Occipital lobe (tissue), 2 donors: Measurements from ENCODE around the gene FRYL. TPM values are rescaled to one million over a fixed set of nuclear protein-coding genes. Genes with fewer than 3 reads are reported as not detected.

Source experiments
- small RNA-seq: library from RNA; depleted of rRNA; stranded (forward); fragments of <200 nt; gene quantifications from one replicate; pipeline ENCODE3, GENCODE V24; 2014
- total RNA-seq: library from RNA; depleted of rRNA; stranded (reverse); fragments of >200 nt; gene quantifications from one replicate; pipeline ENCODE4 v1.2.3, GENCODE V29; 2014

FRYL gene
- total RNA-seq, 1 donor from 2014 or later = 94.1 TPM

Small RNAs within 50 kb of the gene (small RNA-seq; reads per million reads assigned to genes)
- gene RNU5E-3P = 2.3 reads per million, percentile 85 among the genes with 10 or more reads in this experiment

Other genes with a start within 250 kb of the FRYL start
- 144 TPM for gene OCIAD1, start 50.8 kb upstream of the FRYL start, total RNA-seq
- 27.6 TPM for gene OCIAD2, start 126.5 kb upstream of the FRYL start, total RNA-seq
- gene CWH43, start 206.0 kb upstream of the FRYL start, total RNA-seq = not detected